Measurements from ENCODE around the gene HGS. TPM values are rescaled to one million over a fixed set of nuclear protein-coding genes. Genes with fewer than 3 reads are reported as not detected.

HGS gene
- total and polyA plus RNA-seq, 2 of the 13 experiments (the other 11 are each of a cell fraction or from before 2014, with no cell fraction given): 73.3 to 78.1 TPM

GRCh38 chr17:81707725-81708646 is 24.2 kb downstream of the HGS start (continued):
- TF ChIP-seq HOMEZ (CRISPR knock-in tag; IDR thresholded peaks at IDR 0.05; ENCODE audit: low read depth) (no peak), ZNF780A (CRISPR knock-in tag; IDR thresholded peaks at IDR 0.05) (no peak), PBX3 (CRISPR knock-in tag; IDR thresholded peaks at IDR 0.05; ENCODE audit: borderline replicate concordance) (no peak), ZNF280D (CRISPR knock-in tag; IDR thresholded peaks at IDR 0.05) (no peak), MEF2D (CRISPR knock-in tag; IDR thresholded peaks at IDR 0.05) (no peak), KDM5B (CRISPR knock-in tag; IDR thresholded peaks at IDR 0.05; ENCODE audit: borderline replicate concordance) (no peak), CAMTA2 (CRISPR knock-in tag; IDR thresholded peaks at IDR 0.05; ENCODE audit: borderline replicate concordance) (no peak), CEBPG (CRISPR knock-in tag; IDR thresholded peaks at IDR 0.05) (no peak), ZFAT (CRISPR knock-in tag; conservative IDR thresholded peaks at IDR 0.05) (no peak), MLX (CRISPR knock-in tag; IDR thresholded peaks at IDR 0.05) (no peak), NR0B2 (CRISPR knock-in tag; IDR thresholded peaks at IDR 0.05) (0 out of 2 replicates have a peak, but pooled peaks have one; percentile 21), ZNF562 (CRISPR knock-in tag; IDR thresholded peaks at IDR 0.05; ENCODE audit: borderline replicate concordance) (no peak), ELF4 (CRISPR knock-in tag; IDR thresholded peaks at IDR 0.05; ENCODE audit: borderline replicate concordance) (no peak), MYPOP (CRISPR knock-in tag; IDR thresholded peaks at IDR 0.05) (no peak), UBTF (CRISPR knock-in tag; IDR thresholded peaks at IDR 0.05) (no peak), MEIS1 (CRISPR knock-in tag; IDR thresholded peaks at IDR 0.05; ENCODE audit: borderline replicate concordance) (no peak), AGO1 (IDR thresholded peaks at IDR 0.05; ENCODE audit: low read depth, low read length, poor library complexity, severe bottlenecking) (no peak)
